ENCODE results near the gene SH3BGRL3. TPM values are rescaled to one million over a fixed set of nuclear protein-coding genes. Genes with fewer than 3 reads are reported as not detected.
A peak's percentile ranks its signal among the peaks of the same experiment; 100 is the strongest.

SH3BGRL3 gene
- total and polyA plus RNA-seq, 2 experiments from 2014 or later = 30.9 to 370 TPM

DNA sequence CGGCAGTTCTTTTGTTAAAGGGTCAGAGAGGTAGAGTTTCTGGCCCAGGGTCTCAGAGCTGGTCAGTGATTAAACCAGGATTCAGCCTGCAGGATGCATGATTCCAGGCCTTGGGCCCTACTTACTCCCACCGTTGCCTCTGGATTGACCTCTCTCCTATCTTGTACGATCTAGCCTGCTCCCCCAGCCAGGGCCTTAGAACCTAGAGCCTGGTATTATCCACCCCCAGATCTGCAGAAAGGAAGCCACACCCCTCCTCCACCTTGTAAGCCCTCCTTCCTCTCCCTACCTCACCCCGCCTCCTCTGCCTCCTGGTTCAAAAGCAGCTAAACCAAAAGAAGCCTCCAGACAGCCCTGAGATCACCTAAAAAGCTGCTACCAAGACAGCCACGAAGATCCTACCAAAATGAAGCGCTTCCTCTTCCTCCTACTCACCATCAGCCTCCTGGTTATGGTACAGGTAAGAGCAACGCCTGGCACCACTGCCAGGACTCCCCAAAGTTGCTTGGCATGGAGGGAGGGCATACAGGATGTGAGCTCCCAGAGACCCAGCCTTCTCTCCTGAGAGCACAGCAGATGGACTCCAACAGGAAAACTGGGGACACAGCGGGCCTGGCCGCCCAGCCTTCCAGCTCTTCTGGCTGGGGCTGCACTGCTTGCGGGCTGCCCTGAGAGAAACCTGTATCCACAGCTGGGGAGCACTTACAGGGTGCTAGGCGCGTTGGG lies 37.9 kb downstream of the SH3BGRL3 start, which contains the start of gene CD52:
TSS of gene CD52 (plus strand) at position 347 of the 726 bp plus-strand sequence. CDS start at position 407, 60 bp downstream.
- TF ChIP-seq POLR2AphosphoS5 (IDR thresholded peaks at IDR 0.05; ENCODE audit: low read depth) = no peak
- no peak for TF ChIP-seq ZNF331 (CRISPR knock-in tag; IDR thresholded peaks at IDR 0.05; ENCODE audit: low read depth)
- no peak for TF ChIP-seq STAT1 (IDR thresholded peaks at IDR 0.05; ENCODE audit: unreplicated experiment)
- no peaks in the 10 kb centered on the region for H3K9me2 ChIP-seq (ENCODE audit: insufficient read depth)
- no peaks in the 10 kb centered on the region for H4K20me1 ChIP-seq (replicated peaks; ENCODE audit: insufficient read depth)
- peaks cover 32% of the 10 kb centered on the region for H3K4me1 Mint-ChIP-seq
- no peaks in the 10 kb centered on the region for H3K36me3 ChIP-seq (ENCODE audit: insufficient read depth)
- peaks cover 29% of the 10 kb centered on the region for H3K4me1 ChIP-seq (ENCODE audit: insufficient read depth)
- DNase-seq (ENCODE audit: low spot score) = peak; percentile 71
- H3K4me3 ChIP-seq = no peak within 1 kb of the TSS
- H3K27ac Mint-ChIP-seq = peak within 1 kb of the TSS; percentile 24
- H3K27ac ChIP-seq (ENCODE audit: low read depth) = peak within 1 kb of the TSS; percentile 74
- peaks cover 9% of the 10 kb centered on the region for H3K36me3 Mint-ChIP-seq (ENCODE audit: low read depth)
- H3F3A ChIP-seq (replicated peaks; ENCODE audit: low read depth) = peaks cover 9% of the 10 kb centered on the region; the same call in 1 of the 2 replicates
- no peaks in the 10 kb centered on the region for H3K79me2 ChIP-seq (replicated peaks; ENCODE audit: insufficient read depth)
- peak within 1 kb of the TSS; percentile 68 for H3K4me2 ChIP-seq
- 0 out of 2 replicates have a peak within 1 kb of the TSS, but pooled peaks have one; percentile 23 for H2AFZ ChIP-seq
- H3K27me3 ChIP-seq (ENCODE audit: insufficient read depth) = no peaks in the 10 kb centered on the region
- H3K4me3 Mint-ChIP-seq = peak within 1 kb of the TSS; percentile 1; the same call in 1 of the 3 replicates
- no peaks in the 10 kb centered on the region; the same call in 2 of the 3 replicates for H3K9me3 Mint-ChIP-seq
- peak; percentile 77 for ATAC-seq
- H3K27me3 Mint-ChIP-seq (ENCODE audit: insufficient read depth, low read depth, poor library complexity) = peaks cover 11% of the 10 kb centered on the region

DNA sequence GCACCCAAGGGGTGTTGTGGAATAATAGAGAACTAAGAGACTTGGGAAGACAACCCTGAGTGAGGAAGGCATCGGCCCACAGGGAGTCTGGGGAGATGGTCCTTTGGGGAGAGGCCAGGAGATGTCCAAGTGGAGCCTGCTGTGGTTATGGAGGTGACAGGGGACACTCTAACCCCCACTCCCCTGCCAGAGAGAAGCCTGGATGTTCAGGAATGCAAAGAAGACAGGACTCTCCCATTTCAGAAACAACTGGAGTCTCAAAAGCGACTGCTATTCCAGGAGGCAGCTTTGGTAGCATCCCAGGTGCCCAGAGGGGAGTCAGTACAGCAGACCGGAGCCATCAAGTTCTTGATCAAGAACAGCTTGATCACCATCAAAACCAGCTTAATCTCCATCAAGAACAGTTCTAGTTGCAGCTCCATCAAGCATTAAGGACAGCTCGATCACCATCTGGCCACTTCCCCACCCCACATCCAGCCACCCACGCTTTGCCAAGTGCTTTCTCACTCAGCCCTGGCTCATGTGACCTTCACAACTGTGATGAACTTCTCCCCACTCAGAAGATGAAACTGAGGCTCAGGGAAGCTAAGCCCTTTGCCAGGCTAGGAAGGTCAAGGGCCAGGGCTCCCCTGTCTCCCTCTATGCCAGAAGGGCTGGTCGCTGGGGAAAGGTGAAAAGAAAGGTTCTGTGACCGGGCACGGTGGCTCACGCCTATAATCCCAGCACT lies 38.6 kb downstream of the SH3BGRL3 start:
- Mint-ChIP-seq H3K27me3 (ENCODE audit: insufficient read depth, low read depth, poor library complexity) (peaks cover 11% of the 10 kb centered on the region), H3K4me1 (peaks cover 32% of the 10 kb centered on the region), H3K27ac (no peak overlapping the region), H3K9me3 (no peaks in the 10 kb centered on the region; the same call in 2 of the 3 replicates), H3K4me3 (no peak overlapping the region; the same call in 2 of the 3 replicates), H3K36me3 (ENCODE audit: low read depth) (peaks cover 16% of the 10 kb centered on the region)
- no peaks in the 10 kb centered on the region for H3K79me2 ChIP-seq (replicated peaks; ENCODE audit: insufficient read depth)
- peak overlapping the region; percentile 74 for H3K27ac ChIP-seq (ENCODE audit: low read depth)
- H3K4me2 ChIP-seq = peak overlapping the region; percentile 68
- H3K27me3 ChIP-seq (ENCODE audit: insufficient read depth) = no peaks in the 10 kb centered on the region
- no peaks in the 10 kb centered on the region for H3K9me2 ChIP-seq (ENCODE audit: insufficient read depth)
- TF ChIP-seq NANOG (IDR thresholded peaks at IDR 0.05; ENCODE audit: borderline replicate concordance) = no peak
- H4K20me1 ChIP-seq (replicated peaks; ENCODE audit: insufficient read depth) = no peaks in the 10 kb centered on the region
- no peak overlapping the region for H3K4me3 ChIP-seq
- H2AFZ ChIP-seq = no peak overlapping the region
- H3K4me1 ChIP-seq (ENCODE audit: insufficient read depth) = peaks cover 29% of the 10 kb centered on the region
- no peaks in the 10 kb centered on the region for H3K36me3 ChIP-seq (ENCODE audit: insufficient read depth)
- DNase-seq (ENCODE audit: low spot score) (no peak), ATAC-seq (no peak)
- peaks cover 9% of the 10 kb centered on the region; the same call in 1 of the 2 replicates for H3F3A ChIP-seq (replicated peaks; ENCODE audit: low read depth)

DNA sequence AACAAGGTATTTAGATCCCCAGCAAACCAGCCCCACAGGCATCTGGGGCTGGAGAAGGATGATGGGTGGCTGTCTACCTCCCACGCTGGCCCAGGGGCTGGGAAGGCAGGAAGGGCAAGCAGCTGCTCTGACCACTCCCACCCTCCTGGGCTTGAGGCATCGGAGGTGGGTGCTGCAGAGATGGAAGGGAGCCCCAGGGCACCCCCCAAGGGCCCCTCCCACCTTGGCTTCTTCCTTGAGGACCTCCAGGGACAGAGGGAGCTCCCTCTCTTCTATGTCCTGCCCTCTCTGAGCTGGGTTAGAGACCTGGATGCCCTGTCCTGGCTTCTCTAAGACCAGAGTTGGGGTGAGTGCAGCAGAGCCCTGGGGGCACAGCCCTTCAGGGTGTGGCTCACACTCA lies 41.0 kb downstream of the SH3BGRL3 start:
- peaks cover 24% of the 10 kb centered on the region for H3K4me1 Mint-ChIP-seq
- no peaks in the 10 kb centered on the region for H4K20me1 ChIP-seq (replicated peaks; ENCODE audit: insufficient read depth)
- H3K36me3 ChIP-seq (ENCODE audit: insufficient read depth) = peaks cover 8% of the 10 kb centered on the region
- H3K4me1 ChIP-seq (ENCODE audit: insufficient read depth) = peaks cover 20% of the 10 kb centered on the region
- H3K4me2 ChIP-seq = no peak overlapping the region
- no peaks in the 10 kb centered on the region for H3K79me2 ChIP-seq (replicated peaks; ENCODE audit: insufficient read depth)
- no peak overlapping the region for H3K27ac Mint-ChIP-seq
- no peak overlapping the region for H3K27ac ChIP-seq (ENCODE audit: low read depth)
- H3K4me3 Mint-ChIP-seq = no peak overlapping the region
- H3K9me3 Mint-ChIP-seq = no peaks in the 10 kb centered on the region; the same call in 2 of the 3 replicates
- no peaks in the 10 kb centered on the region for H3K27me3 ChIP-seq (ENCODE audit: insufficient read depth)
- H3K27me3 Mint-ChIP-seq (ENCODE audit: insufficient read depth, low read depth, poor library complexity) = peaks cover 9% of the 10 kb centered on the region
- H3K36me3 Mint-ChIP-seq (ENCODE audit: low read depth) = peaks cover 32% of the 10 kb centered on the region
- peaks cover 7% of the 10 kb centered on the region; the same call in 1 of the 2 replicates for H3F3A ChIP-seq (replicated peaks; ENCODE audit: low read depth)
- H3K9me2 ChIP-seq (ENCODE audit: insufficient read depth) = no peaks in the 10 kb centered on the region
- no peak overlapping the region for H2AFZ ChIP-seq
- ATAC-seq (no peak), DNase-seq (ENCODE audit: low spot score) (no peak)
- H3K4me3 ChIP-seq = no peak overlapping the region
- TF ChIP-seq, protein P1, sequence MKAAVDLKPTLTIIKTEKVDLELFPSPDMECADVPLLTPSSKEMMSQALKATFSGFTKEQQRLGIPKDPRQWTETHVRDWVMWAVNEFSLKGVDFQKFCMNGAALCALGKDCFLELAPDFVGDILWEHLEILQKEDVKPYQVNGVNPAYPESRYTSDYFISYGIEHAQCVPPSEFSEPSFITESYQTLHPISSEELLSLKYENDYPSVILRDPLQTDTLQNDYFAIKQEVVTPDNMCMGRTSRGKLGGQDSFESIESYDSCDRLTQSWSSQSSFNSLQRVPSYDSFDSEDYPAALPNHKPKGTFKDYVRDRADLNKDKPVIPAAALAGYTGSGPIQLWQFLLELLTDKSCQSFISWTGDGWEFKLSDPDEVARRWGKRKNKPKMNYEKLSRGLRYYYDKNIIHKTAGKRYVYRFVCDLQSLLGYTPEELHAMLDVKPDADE (IDR thresholded peaks at IDR 0.05) = no peak
- TF ChIP-seq, protein P2, sequence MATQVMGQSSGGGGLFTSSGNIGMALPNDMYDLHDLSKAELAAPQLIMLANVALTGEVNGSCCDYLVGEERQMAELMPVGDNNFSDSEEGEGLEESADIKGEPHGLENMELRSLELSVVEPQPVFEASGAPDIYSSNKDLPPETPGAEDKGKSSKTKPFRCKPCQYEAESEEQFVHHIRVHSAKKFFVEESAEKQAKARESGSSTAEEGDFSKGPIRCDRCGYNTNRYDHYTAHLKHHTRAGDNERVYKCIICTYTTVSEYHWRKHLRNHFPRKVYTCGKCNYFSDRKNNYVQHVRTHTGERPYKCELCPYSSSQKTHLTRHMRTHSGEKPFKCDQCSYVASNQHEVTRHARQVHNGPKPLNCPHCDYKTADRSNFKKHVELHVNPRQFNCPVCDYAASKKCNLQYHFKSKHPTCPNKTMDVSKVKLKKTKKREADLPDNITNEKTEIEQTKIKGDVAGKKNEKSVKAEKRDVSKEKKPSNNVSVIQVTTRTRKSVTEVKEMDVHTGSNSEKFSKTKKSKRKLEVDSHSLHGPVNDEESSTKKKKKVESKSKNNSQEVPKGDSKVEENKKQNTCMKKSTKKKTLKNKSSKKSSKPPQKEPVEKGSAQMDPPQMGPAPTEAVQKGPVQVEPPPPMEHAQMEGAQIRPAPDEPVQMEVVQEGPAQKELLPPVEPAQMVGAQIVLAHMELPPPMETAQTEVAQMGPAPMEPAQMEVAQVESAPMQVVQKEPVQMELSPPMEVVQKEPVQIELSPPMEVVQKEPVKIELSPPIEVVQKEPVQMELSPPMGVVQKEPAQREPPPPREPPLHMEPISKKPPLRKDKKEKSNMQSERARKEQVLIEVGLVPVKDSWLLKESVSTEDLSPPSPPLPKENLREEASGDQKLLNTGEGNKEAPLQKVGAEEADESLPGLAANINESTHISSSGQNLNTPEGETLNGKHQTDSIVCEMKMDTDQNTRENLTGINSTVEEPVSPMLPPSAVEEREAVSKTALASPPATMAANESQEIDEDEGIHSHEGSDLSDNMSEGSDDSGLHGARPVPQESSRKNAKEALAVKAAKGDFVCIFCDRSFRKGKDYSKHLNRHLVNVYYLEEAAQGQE (IDR thresholded peaks at IDR 0.05; ENCODE audit: unreplicated experiment) = no peak
- no peak for TF ChIP-seq ZNF114 (CRISPR knock-in tag; IDR thresholded peaks at IDR 0.05)

Data from GM23338 (cell line).